GM21447 (cell line): ENCODE results near the gene USPL1.
A peak's percentile ranks its signal among the peaks of the same experiment; 100 is the strongest.
"Not testable (repeated sequence)": the region's sequence is repeated elsewhere in the genome, so short reads cannot be mapped to it uniquely, and the experiment has no call there.

Source experiments
- ATAC-seq: cut with Tn5 transposase; IDR thresholded peaks from one replicate; pipeline ENCODE4 v1.9.1; 2021; ENCODE audit not compliant: unreplicated experiment

The USPL1 gene

GRCh38 chr13:30615866-30616541, 1.7 kb upstream of the USPL1 start:
- no peak for ATAC-seq

- peak; percentile 30 for ATAC-seq
Observed at GRCh38 chr13:30616927-30617314, 799 bp upstream of the USPL1 start.

- ATAC-seq: peak; percentile 3
Observed at GRCh38 chr13:30618186-30618929, 638 bp downstream of the USPL1 start.

- ATAC-seq: no peak
Observed at GRCh38 chr13:30618930-30619279, 1.2 kb downstream of the USPL1 start.

GRCh38 chr13:30619731-30620130, 2.0 kb downstream of the USPL1 start:
- ATAC-seq: no peak

GRCh38 chr13:30620941-30621340, 3.2 kb downstream of the USPL1 start:
- no peak for ATAC-seq

- ATAC-seq: no peak
Observed at GRCh38 chr13:30622551-30622950, 4.8 kb downstream of the USPL1 start.

- no peak for ATAC-seq
Observed at GRCh38 chr13:30623392-30623791, 5.7 kb downstream of the USPL1 start.

- ATAC-seq: no peak
Observed at GRCh38 chr13:30624630-30625029, 6.9 kb downstream of the USPL1 start.

GRCh38 chr13:30629527-30629926, 11.8 kb downstream of the USPL1 start:
- no peak for ATAC-seq

GRCh38 chr13:30633861-30634260, 16.1 kb downstream of the USPL1 start:
- no peak for ATAC-seq

- no peak for ATAC-seq
Observed at GRCh38 chr13:30634838-30635237, 17.1 kb downstream of the USPL1 start.

GRCh38 chr13:30638301-30638700, 20.6 kb downstream of the USPL1 start:
- no peak for ATAC-seq

GRCh38 chr13:30639671-30640070, 22.0 kb downstream of the USPL1 start:
- no peak for ATAC-seq

GRCh38 chr13:30641173-30641572, 23.5 kb downstream of the USPL1 start:
- not testable (repeated sequence) for ATAC-seq

- no peak for ATAC-seq
Observed at GRCh38 chr13:30645629-30646028, 27.9 kb downstream of the USPL1 start.

- ATAC-seq: no peak
Observed at GRCh38 chr13:30647420-30647819, 29.7 kb downstream of the USPL1 start.

- ATAC-seq: no peak
Observed at GRCh38 chr13:30647824-30648521, 30.3 kb downstream of the USPL1 start.

GRCh38 chr13:30648522-30649012, 30.8 kb downstream of the USPL1 start:
- no peak for ATAC-seq

GRCh38 chr13:30651648-30652047, 33.9 kb downstream of the USPL1 start:
- ATAC-seq: not testable (repeated sequence)

GRCh38 chr13:30652746-30653386, 35.1 kb downstream of the USPL1 start:
- no peak for ATAC-seq
